ENCODE measurements around the gene LCOR. TPM values are rescaled to one million over a fixed set of nuclear protein-coding genes. Genes with fewer than 3 reads are reported as not detected.

The LCOR gene
- total RNA-seq, 1 experiment from 2014 or later: 10.5 TPM

GRCh38 chr10:96856317-96856716, 24.2 kb downstream of the LCOR start:
- intact Hi-C loops (cut with micrococcal nuclease): no loop called here
- H3K4me2 ChIP-seq (ENCODE audit: low read length): no peak overlapping the region
- no peak for TF ChIP-seq CTCF (conservative IDR thresholded peaks at IDR 0.05; ENCODE audit: low read depth, low read length)
- no peak for TF ChIP-seq EZH2 (IDR thresholded peaks at IDR 0.05; ENCODE audit: low read length, unreplicated experiment)
- no peak for TF ChIP-seq EZH2phosphoT487 (IDR thresholded peaks at IDR 0.05; ENCODE audit: borderline replicate concordance, low read length)
- no peak overlapping the region for H2AFZ ChIP-seq (ENCODE audit: low read length)
- DNase-seq (no peak), ATAC-seq (no peak)
- no TSS peak for BruUV-seq (replicated peaks)
- H3K79me2 ChIP-seq (ENCODE audit: low read length): peaks cover 83% of the 10 kb centered on the region
- H3K4me3 ChIP-seq (ENCODE audit: low read length): no peak overlapping the region
- no peaks in the 10 kb centered on the region for H3K9me2 ChIP-seq (replicated peaks; ENCODE audit: low read length)
- H4K20me1 ChIP-seq (ENCODE audit: low read length): 0 out of 2 replicates have a peak, but pooled peaks cover 5% of the 10 kb centered on the region
- H3K36me3 ChIP-seq (ENCODE audit: low read depth, low read length): no peaks in the 10 kb centered on the region; the same call in 1 of the 2 replicates
- no peaks in the 10 kb centered on the region for H3K9me3 ChIP-seq (ENCODE audit: low read length)
- H3K27me3 ChIP-seq (ENCODE audit: low read length): no peaks in the 10 kb centered on the region
- no peak overlapping the region for H3K27ac ChIP-seq (ENCODE audit: low read length)
- ChIA-PET CTCF (no interaction called here), POLR2A (ENCODE audit: unreplicated experiment) (no interaction called here)
- H3K9ac ChIP-seq (ENCODE audit: low read length): no peak overlapping the region
- no peaks in the 10 kb centered on the region for H3F3A ChIP-seq (ENCODE audit: low read length, unreplicated experiment)
- H3K4me1 ChIP-seq (ENCODE audit: insufficient read depth, low read length): no peaks in the 10 kb centered on the region; the same call in 1 of the 2 replicates

- H3K36me3 ChIP-seq (ENCODE audit: low read depth, low read length): no peaks in the 10 kb centered on the region; the same call in 1 of the 2 replicates
- ATAC-seq (no peak), DNase-seq (no peak)
- H3K27me3 ChIP-seq (ENCODE audit: low read length): no peaks in the 10 kb centered on the region
- H2AFZ ChIP-seq (ENCODE audit: low read length): no peak overlapping the region
- no peak overlapping the region for H3K9ac ChIP-seq (ENCODE audit: low read length)
- no peak overlapping the region for H3K4me2 ChIP-seq (ENCODE audit: low read length)
- H3K4me1 ChIP-seq (ENCODE audit: insufficient read depth, low read length): no peaks in the 10 kb centered on the region; the same call in 1 of the 2 replicates
- ChIA-PET CTCF (no interaction called here), POLR2A (ENCODE audit: unreplicated experiment) (no interaction called here)
- no peak overlapping the region for H3K4me3 ChIP-seq (ENCODE audit: low read length)
- H3K79me2 ChIP-seq (ENCODE audit: low read length): peaks cover 83% of the 10 kb centered on the region
- intact Hi-C loops (cut with micrococcal nuclease): no loop called here
- H3K27ac ChIP-seq (ENCODE audit: low read length): no peak overlapping the region
- 0 out of 2 replicates have a peak, but pooled peaks cover 5% of the 10 kb centered on the region for H4K20me1 ChIP-seq (ENCODE audit: low read length)
- BruUV-seq (replicated peaks): no TSS peak
- H3K9me2 ChIP-seq (replicated peaks; ENCODE audit: low read length): no peaks in the 10 kb centered on the region
- TF ChIP-seq EZH2 (IDR thresholded peaks at IDR 0.05; ENCODE audit: low read length, unreplicated experiment): no peak
- TF ChIP-seq EZH2phosphoT487 (IDR thresholded peaks at IDR 0.05; ENCODE audit: borderline replicate concordance, low read length): no peak
- no peak for TF ChIP-seq CTCF (conservative IDR thresholded peaks at IDR 0.05; ENCODE audit: low read depth, low read length)
- no peaks in the 10 kb centered on the region for H3F3A ChIP-seq (ENCODE audit: low read length, unreplicated experiment)
- H3K9me3 ChIP-seq (ENCODE audit: low read length): no peaks in the 10 kb centered on the region
Observed at GRCh38 chr10:96857301-96858012, 25.4 kb downstream of the LCOR start.

GRCh38 chr10:96858038-96858705, 26.1 kb downstream of the LCOR start:
- no TSS peak for BruUV-seq (replicated peaks)
- Histone ChIP-seq H3K9me3 (ENCODE audit: low read length) (no peaks in the 10 kb centered on the region), H3K27ac (ENCODE audit: low read length) (no peak overlapping the region), H4K20me1 (ENCODE audit: low read length) (0 out of 2 replicates have a peak, but pooled peaks cover 5% of the 10 kb centered on the region), H3K36me3 (ENCODE audit: low read depth, low read length) (no peaks in the 10 kb centered on the region; the same call in 1 of the 2 replicates), H2AFZ (ENCODE audit: low read length) (no peak overlapping the region), H3K79me2 (ENCODE audit: low read length) (peaks cover 78% of the 10 kb centered on the region), H3K4me3 (ENCODE audit: low read length) (no peak overlapping the region), H3K27me3 (ENCODE audit: low read length) (no peaks in the 10 kb centered on the region), H3K9ac (ENCODE audit: low read length) (no peak overlapping the region), H3K9me2 (replicated peaks; ENCODE audit: low read length) (no peaks in the 10 kb centered on the region), H3F3A (ENCODE audit: low read length, unreplicated experiment) (no peaks in the 10 kb centered on the region), H3K4me2 (ENCODE audit: low read length) (no peak overlapping the region), H3K4me1 (ENCODE audit: insufficient read depth, low read length) (no peaks in the 10 kb centered on the region; the same call in 1 of the 2 replicates)
- intact Hi-C loops (cut with micrococcal nuclease): no loop called here
- ChIA-PET POLR2A (ENCODE audit: unreplicated experiment) (no interaction called here), CTCF (no interaction called here)
- DNase-seq: no peak
- TF ChIP-seq EZH2 (IDR thresholded peaks at IDR 0.05; ENCODE audit: low read length, unreplicated experiment) (no peak), CTCF (conservative IDR thresholded peaks at IDR 0.05; ENCODE audit: low read depth, low read length) (no peak), EZH2phosphoT487 (IDR thresholded peaks at IDR 0.05; ENCODE audit: borderline replicate concordance, low read length) (no peak)
- ATAC-seq: no peak; the same call in 1 of the 2 replicates

Measured in PC-3 (cell line).